ENCODE results near the gene CEP131.

- TF ChIP-seq CTCF (IDR thresholded peaks at IDR 0.05) (no peak), POLR2A (IDR thresholded peaks at IDR 0.05) (no peak)
Observed at GRCh38 chr17:81181811-81182185, 41.0 kb downstream of the CEP131 start.

Measured in vagina (tissue), 2 donors.